HepG2 (cell line): Measurements from ENCODE around the gene IKZF4. TPM values are rescaled to one million over a fixed set of nuclear protein-coding genes. Genes with fewer than 3 reads are reported as not detected.
A peak's percentile ranks its signal among the peaks of the same experiment; 100 is the strongest.

Experiments
- ASH2L ChIP-seq: fragments of 300-600, 200-600 bp; sonication (generic); IDR thresholded peaks from 2 replicates; pipeline ENCODE4 v1.7.0; 2017; ENCODE audit warnings: low read depth, mild to moderate bottlenecking, moderate library complexity, mixed read lengths, low read length; ENCODE audit not compliant: insufficient read length
- ATRX ChIP-seq: sonication (generic); formaldehyde crosslinking; IDR thresholded peaks from 2 replicates; pipeline ENCODE4 v1.4.0; 2020; ENCODE audit warnings: missing genetic modification reagents, borderline replicate concordance
- CBX1 ChIP-seq: IDR thresholded peaks from one replicate; pipeline ENCODE4 v1.6.1; 2016; ENCODE audit warnings: antibody characterized with exemption, low read depth
- EEA1 ChIP-seq: sonication (generic); formaldehyde crosslinking; IDR thresholded peaks from 2 replicates; pipeline ENCODE4 v1.5.1; 2020; ENCODE audit warnings: mild to moderate bottlenecking, missing genetic modification reagents, borderline replicate concordance
- HNRNPK ChIP-seq: fragments of 200-400 bp; formaldehyde crosslinking; IDR thresholded peaks from 2 replicates; pipeline ENCODE4 v1.6.1; 2018; ENCODE audit warnings: low read length, low read depth, moderate library complexity, mild to moderate bottlenecking; ENCODE audit not compliant: poor library complexity, severe bottlenecking
- KAT7 ChIP-seq: IDR thresholded peaks from 2 replicates; pipeline ENCODE4 v1.6.1; 2018; ENCODE audit warnings: borderline replicate concordance, missing compliant biosample characterization
- MTA3 ChIP-seq: sonication (generic); formaldehyde crosslinking; IDR thresholded peaks from 2 replicates; pipeline ENCODE4 v1.4.0; 2020; ENCODE audit warnings: missing genetic modification reagents
- REPIN1 ChIP-seq: sonication (generic); formaldehyde crosslinking; IDR thresholded peaks from 2 replicates; pipeline ENCODE4 v1.8.0; 2022; ENCODE audit warnings: missing genetic modification reagents, low read depth, mild to moderate bottlenecking, borderline replicate concordance
- RNF219 ChIP-seq: sonication (generic); formaldehyde crosslinking; IDR thresholded peaks from 2 replicates; pipeline ENCODE4 v1.5.0; 2020; ENCODE audit warnings: mild to moderate bottlenecking, missing genetic modification reagents
- RXRB ChIP-seq: IDR thresholded peaks from 2 replicates; pipeline ENCODE4 v1.6.1; 2016; ENCODE audit warnings: borderline replicate concordance, missing genetic modification reagents, missing compliant biosample characterization
- SP5 ChIP-seq: IDR thresholded peaks from 2 replicates; pipeline ENCODE4 v1.6.1; 2016; ENCODE audit warnings: low read depth, borderline replicate concordance
- SSRP1 ChIP-seq: IDR thresholded peaks from 2 replicates; pipeline ENCODE4 v1.6.1; 2016; ENCODE audit warnings: control low read depth
- YEATS4 ChIP-seq: sonication (generic); formaldehyde crosslinking; IDR thresholded peaks from 2 replicates; pipeline ENCODE4 v1.4.0; 2020; ENCODE audit warnings: missing genetic modification reagents, borderline replicate concordance
- ZBTB3 ChIP-seq: sonication (generic); formaldehyde crosslinking; IDR thresholded peaks from 2 replicates; pipeline ENCODE4 v1.4.0; 2020; ENCODE audit warnings: low read depth, mild to moderate bottlenecking, moderate library complexity, missing genetic modification reagents, borderline replicate concordance
- ZNF124 ChIP-seq: sonication (generic); formaldehyde crosslinking; IDR thresholded peaks from 2 replicates; pipeline ENCODE4 v1.4.0; 2020; ENCODE audit warnings: missing genetic modification reagents
- ZNF24 ChIP-seq: fragments of 450-650 bp; IDR thresholded peaks from 2 replicates; pipeline ENCODE4 v1.6.1; 2017; ENCODE audit warnings: antibody characterized with exemption, mild to moderate bottlenecking
- ZNF3 ChIP-seq: IDR thresholded peaks from 2 replicates; pipeline ENCODE4 v1.7.0; 2017; ENCODE audit warnings: inconsistent platforms
- ZNF331 ChIP-seq: sonication (generic); formaldehyde crosslinking; IDR thresholded peaks from 2 replicates; pipeline ENCODE4 v1.4.0; 2020; ENCODE audit warnings: missing genetic modification reagents
- ZNF431 ChIP-seq: sonication (generic); formaldehyde crosslinking; IDR thresholded peaks from 2 replicates; pipeline ENCODE4 v1.9.0; 2022; ENCODE audit warnings: missing genetic modification reagents, low read depth, mild to moderate bottlenecking, borderline replicate concordance
- ZNF562 ChIP-seq: sonication (generic); formaldehyde crosslinking; IDR thresholded peaks from 2 replicates; pipeline ENCODE4 v1.8.0; 2022; ENCODE audit warnings: missing genetic modification reagents, borderline replicate concordance
- ZSCAN12 ChIP-seq: sonication (generic); formaldehyde crosslinking; IDR thresholded peaks from 2 replicates; pipeline ENCODE4 v1.9.0; 2021; ENCODE audit warnings: mild to moderate bottlenecking, missing genetic modification reagents
- polyA plus RNA-seq, 8 experiments: library from polyadenylated mRNA; depleted of rRNA in 3 of 8; stranded (reverse) in 7 of 8; unstranded in 1 of 8; fragments of >200 nt; fragmentation: Illumina TruSeq in 4 of 8; extraction: Trizol in 4 of 8; gene quantifications; 2 replicates each; pipeline versions ENCODE4 v1.2.1 to v1.2.3, GENCODE V29; 2011 to 2016; ENCODE audit warnings: low read depth in 4 of 8, missing spikeins in 1 of 8, mixed read lengths in 1 of 8; ENCODE audit not compliant: insufficient read depth in 1 of 8
- total RNA-seq, 5 experiments: library from RNA; depleted of rRNA; stranded (reverse); fragments of >200 nt; fragmentation: Illumina TruSeq; extraction: Trizol; gene quantifications; 2 replicates each; pipeline ENCODE4 v1.2.3, GENCODE V29; 2016; ENCODE audit warnings: low read depth in 1 of 5
- TF ChIP-seq, protein P1 (sequence below): sonication (generic); formaldehyde crosslinking; IDR thresholded peaks from 2 replicates; pipeline ENCODE4 v1.8.0; 2022; ENCODE audit warnings: low read depth, missing genetic modification reagents
- TF ChIP-seq, protein P2 (sequence below): sonication (generic); formaldehyde crosslinking; IDR thresholded peaks from 2 replicates; pipeline ENCODE4 v1.5.1; 2020; ENCODE audit warnings: missing genetic modification reagents, mild to moderate bottlenecking, borderline replicate concordance

IKZF4 gene
- total and polyA plus RNA-seq, 2 of the 13 experiments (the other 11 are each of a cell fraction or from before 2014, with no cell fraction given): 0.58 to 2.2 TPM

DNA sequence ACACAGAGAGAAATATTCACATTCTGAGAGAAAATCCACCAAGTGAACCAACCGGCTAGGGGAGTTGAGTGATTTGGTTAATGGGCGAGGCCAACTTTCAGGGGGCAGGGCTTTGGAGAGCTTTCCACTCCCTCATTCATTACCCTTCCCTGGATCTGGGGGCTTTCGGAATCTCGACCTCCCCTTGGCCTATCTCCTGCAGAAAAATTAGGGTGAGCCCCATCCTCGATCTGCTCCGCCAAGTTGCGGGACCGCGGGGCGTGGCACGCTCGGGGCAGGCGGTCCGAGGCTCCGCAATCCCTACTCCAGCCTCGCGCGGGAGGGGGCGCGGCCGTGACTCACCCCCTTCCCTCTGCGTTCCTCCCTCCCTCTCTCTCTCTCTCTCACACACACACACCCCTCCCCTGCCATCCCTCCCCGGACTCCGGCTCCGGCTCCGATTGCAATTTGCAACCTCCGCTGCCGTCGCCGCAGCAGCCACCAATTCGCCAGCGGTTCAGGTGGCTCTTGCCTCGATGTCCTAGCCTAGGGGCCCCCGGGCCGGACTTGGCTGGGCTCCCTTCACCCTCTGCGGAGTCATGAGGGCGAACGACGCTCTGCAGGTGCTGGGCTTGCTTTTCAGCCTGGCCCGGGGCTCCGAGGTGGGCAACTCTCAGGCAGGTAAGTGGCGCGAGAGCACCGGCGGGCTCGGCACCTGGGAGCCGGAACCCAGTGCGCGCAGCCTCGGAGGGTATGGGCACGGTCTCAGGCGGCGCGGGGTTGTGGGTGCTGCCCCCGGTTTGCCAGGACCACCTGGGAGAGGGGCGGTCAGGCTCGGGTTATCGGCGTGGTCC is 59.1 kb downstream of the IKZF4 start, which contains the start of gene ERBB3 (continued):
- TF ChIP-seq YEATS4: peak; percentile 71
- peak; percentile 56 for TF ChIP-seq RXRB
- no peak for TF ChIP-seq ZSCAN12 (CRISPR knock-in tag)
- peak; percentile 64; the same call in 1 of the 2 replicates for TF ChIP-seq REPIN1 (CRISPR knock-in tag)
- peak; percentile 86; the same call in 1 of the 2 replicates for TF ChIP-seq SSRP1
- TF ChIP-seq HNRNPK: peak; percentile 90
- TF ChIP-seq ZNF3 (CRISPR knock-in tag): no peak
- no peak for TF ChIP-seq ZNF431 (CRISPR knock-in tag)
- TF ChIP-seq RNF219 (CRISPR knock-in tag): no peak
- TF ChIP-seq ATRX (CRISPR knock-in tag): no peak
- peak; percentile 50 for TF ChIP-seq ASH2L
- no peak for TF ChIP-seq ZNF24
- TF ChIP-seq ZNF124: no peak
- TF ChIP-seq CBX1: no peak
- TF ChIP-seq ZNF331 (CRISPR knock-in tag): 0 out of 2 replicates have a peak, but pooled peaks have one; percentile 22
- TF ChIP-seq ZNF562 (CRISPR knock-in tag): no peak
- no peak for TF ChIP-seq EEA1
- TF ChIP-seq, protein P1, sequence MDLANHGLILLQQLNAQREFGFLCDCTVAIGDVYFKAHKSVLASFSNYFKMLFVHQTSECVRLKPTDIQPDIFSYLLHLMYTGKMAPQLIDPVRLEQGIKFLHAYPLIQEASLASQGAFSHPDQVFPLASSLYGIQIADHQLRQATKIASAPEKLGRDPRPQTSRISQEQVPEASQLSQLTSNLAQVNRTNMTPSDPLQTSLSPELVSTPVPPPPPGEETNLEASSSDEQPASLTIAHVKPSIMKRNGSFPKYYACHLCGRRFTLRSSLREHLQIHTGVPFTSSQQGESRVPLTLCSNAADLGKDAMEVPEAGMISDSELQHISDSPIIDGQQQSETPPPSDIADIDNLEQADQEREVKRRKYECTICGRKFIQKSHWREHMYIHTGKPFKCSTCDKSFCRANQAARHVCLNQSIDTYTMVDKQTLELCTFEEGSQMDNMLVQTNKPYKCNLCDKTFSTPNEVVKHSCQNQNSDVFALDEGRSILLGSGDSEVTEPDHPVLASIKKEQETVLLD (CRISPR knock-in tag): peak; percentile 75
- TF ChIP-seq ZBTB3: no peak
- TF ChIP-seq, protein P2, sequence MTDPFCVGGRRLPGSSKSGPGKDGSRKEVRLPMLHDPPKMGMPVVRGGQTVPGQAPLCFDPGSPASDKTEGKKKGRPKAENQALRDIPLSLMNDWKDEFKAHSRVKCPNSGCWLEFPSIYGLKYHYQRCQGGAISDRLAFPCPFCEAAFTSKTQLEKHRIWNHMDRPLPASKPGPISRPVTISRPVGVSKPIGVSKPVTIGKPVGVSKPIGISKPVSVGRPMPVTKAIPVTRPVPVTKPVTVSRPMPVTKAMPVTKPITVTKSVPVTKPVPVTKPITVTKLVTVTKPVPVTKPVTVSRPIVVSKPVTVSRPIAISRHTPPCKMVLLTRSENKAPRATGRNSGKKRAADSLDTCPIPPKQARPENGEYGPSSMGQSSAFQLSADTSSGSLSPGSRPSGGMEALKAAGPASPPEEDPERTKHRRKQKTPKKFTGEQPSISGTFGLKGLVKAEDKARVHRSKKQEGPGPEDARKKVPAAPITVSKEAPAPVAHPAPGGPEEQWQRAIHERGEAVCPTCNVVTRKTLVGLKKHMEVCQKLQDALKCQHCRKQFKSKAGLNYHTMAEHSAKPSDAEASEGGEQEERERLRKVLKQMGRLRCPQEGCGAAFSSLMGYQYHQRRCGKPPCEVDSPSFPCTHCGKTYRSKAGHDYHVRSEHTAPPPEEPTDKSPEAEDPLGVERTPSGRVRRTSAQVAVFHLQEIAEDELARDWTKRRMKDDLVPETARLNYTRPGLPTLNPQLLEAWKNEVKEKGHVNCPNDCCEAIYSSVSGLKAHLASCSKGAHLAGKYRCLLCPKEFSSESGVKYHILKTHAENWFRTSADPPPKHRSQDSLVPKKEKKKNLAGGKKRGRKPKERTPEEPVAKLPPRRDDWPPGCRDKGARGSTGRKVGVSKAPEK (CRISPR knock-in tag): no peak
- no peak for TF ChIP-seq MTA3 (CRISPR knock-in tag)
- no peak for TF ChIP-seq KAT7 (CRISPR knock-in tag)
- peak; percentile 72; the same call in 1 of the 2 replicates for TF ChIP-seq SP5
